ENCODE results near the gene OR51B2.

GRCh38 chr11:5297721-5298323, 26.3 kb downstream of the OR51B2 start:
- TF ChIP-seq ZNF274 (IDR thresholded peaks at IDR 0.05; ENCODE audit: insufficient read depth, insufficient read length) (no peak), ESRRA (IDR thresholded peaks at IDR 0.05; ENCODE audit: low read length) (no peak), MAX (IDR thresholded peaks at IDR 0.05; ENCODE audit: low read depth, low read length) (no peak), BRCA1 (IDR thresholded peaks at IDR 0.05; ENCODE audit: low read depth, low read length) (no peak), CTCF (IDR thresholded peaks at IDR 0.05 in 2 of 3, conservative IDR thresholded peaks at IDR 0.05 in 1 of 3; ENCODE audit: control insufficient read depth in 2 of 3, extremely low read depth in 1 of 3, insufficient read depth in 1 of 3, low read depth in 3 of 3, low read length in 3 of 3) (no peak)

All from GM12878 (cell line).